ENCODE data around the gene FRAS1.
"Not testable (repeated sequence)": the region's sequence is repeated elsewhere in the genome, so short reads cannot be mapped to it uniquely, and the experiment has no call there.

Gene FRAS1

GRCh38 chr4:78095081-78095480 lies 38.0 kb downstream of the FRAS1 start:
- no peak for DNase-seq
- H3K9me3 ChIP-seq (ENCODE audit: control insufficient read depth, low read length): no peaks in the 10 kb centered on the region
- no peaks in the 10 kb centered on the region for H3K4me1 ChIP-seq (ENCODE audit: control insufficient read depth, insufficient read depth, low read length, poor library complexity, severe bottlenecking)
- H3K27ac ChIP-seq (ENCODE audit: insufficient read depth, low read length, poor library complexity, severe bottlenecking): no peak overlapping the region
- H3K27me3 ChIP-seq (replicated peaks; ENCODE audit: control insufficient read depth, insufficient read depth, low read length, poor library complexity, severe bottlenecking): no peaks in the 10 kb centered on the region
- H3K36me3 ChIP-seq (ENCODE audit: control insufficient read depth, insufficient read depth, low read length): no peaks in the 10 kb centered on the region
- H3K4me3 ChIP-seq (ENCODE audit: insufficient read depth, low read depth, low read length, poor library complexity, severe bottlenecking): no peak overlapping the region

GRCh38 chr4:78099058-78099457 lies 41.9 kb downstream of the FRAS1 start:
- H3K27ac ChIP-seq (ENCODE audit: insufficient read depth, low read length, poor library complexity, severe bottlenecking): no peak overlapping the region
- H3K36me3 ChIP-seq (ENCODE audit: control insufficient read depth, insufficient read depth, low read length): no peaks in the 10 kb centered on the region
- H3K27me3 ChIP-seq (replicated peaks; ENCODE audit: control insufficient read depth, insufficient read depth, low read length, poor library complexity, severe bottlenecking): no peaks in the 10 kb centered on the region
- no peaks in the 10 kb centered on the region for H3K4me1 ChIP-seq (ENCODE audit: control insufficient read depth, insufficient read depth, low read length, poor library complexity, severe bottlenecking)
- H3K9me3 ChIP-seq (ENCODE audit: control insufficient read depth, low read length): no peaks in the 10 kb centered on the region
- no peak for DNase-seq
- no peak overlapping the region for H3K4me3 ChIP-seq (ENCODE audit: insufficient read depth, low read depth, low read length, poor library complexity, severe bottlenecking)

GRCh38 chr4:78100060-78100459 lies 42.9 kb downstream of the FRAS1 start:
- Histone ChIP-seq H3K27me3 (replicated peaks; ENCODE audit: control insufficient read depth, insufficient read depth, low read length, poor library complexity, severe bottlenecking) (no peaks in the 10 kb centered on the region), H3K4me1 (ENCODE audit: control insufficient read depth, insufficient read depth, low read length, poor library complexity, severe bottlenecking) (no peaks in the 10 kb centered on the region), H3K9me3 (ENCODE audit: control insufficient read depth, low read length) (no peaks in the 10 kb centered on the region), H3K36me3 (ENCODE audit: control insufficient read depth, insufficient read depth, low read length) (no peaks in the 10 kb centered on the region), H3K4me3 (ENCODE audit: insufficient read depth, low read depth, low read length, poor library complexity, severe bottlenecking) (no peak overlapping the region), H3K27ac (ENCODE audit: insufficient read depth, low read length, poor library complexity, severe bottlenecking) (no peak overlapping the region)
- no peak for DNase-seq

GRCh38 chr4:78119698-78120097 lies 62.6 kb downstream of the FRAS1 start:
- Histone ChIP-seq H3K27ac (ENCODE audit: insufficient read depth, low read length, poor library complexity, severe bottlenecking) (no peak overlapping the region), H3K4me1 (ENCODE audit: control insufficient read depth, insufficient read depth, low read length, poor library complexity, severe bottlenecking) (no peaks in the 10 kb centered on the region), H3K4me3 (ENCODE audit: insufficient read depth, low read depth, low read length, poor library complexity, severe bottlenecking) (no peak overlapping the region), H3K27me3 (replicated peaks; ENCODE audit: control insufficient read depth, insufficient read depth, low read length, poor library complexity, severe bottlenecking) (no peaks in the 10 kb centered on the region), H3K9me3 (ENCODE audit: control insufficient read depth, low read length) (no peaks in the 10 kb centered on the region), H3K36me3 (ENCODE audit: control insufficient read depth, insufficient read depth, low read length) (no peaks in the 10 kb centered on the region)
- DNase-seq: no peak

GRCh38 chr4:78120144-78120880 lies 63.2 kb downstream of the FRAS1 start:
- Histone ChIP-seq H3K36me3 (ENCODE audit: control insufficient read depth, insufficient read depth, low read length) (no peaks in the 10 kb centered on the region), H3K9me3 (ENCODE audit: control insufficient read depth, low read length) (no peaks in the 10 kb centered on the region), H3K4me1 (ENCODE audit: control insufficient read depth, insufficient read depth, low read length, poor library complexity, severe bottlenecking) (no peaks in the 10 kb centered on the region), H3K27ac (ENCODE audit: insufficient read depth, low read length, poor library complexity, severe bottlenecking) (no peak overlapping the region), H3K27me3 (replicated peaks; ENCODE audit: control insufficient read depth, insufficient read depth, low read length, poor library complexity, severe bottlenecking) (no peaks in the 10 kb centered on the region), H3K4me3 (ENCODE audit: insufficient read depth, low read depth, low read length, poor library complexity, severe bottlenecking) (no peak overlapping the region)
- DNase-seq: no peak

- Histone ChIP-seq H3K27ac (ENCODE audit: insufficient read depth, low read length, poor library complexity, severe bottlenecking) (no peak overlapping the region), H3K36me3 (ENCODE audit: control insufficient read depth, insufficient read depth, low read length) (no peaks in the 10 kb centered on the region), H3K9me3 (ENCODE audit: control insufficient read depth, low read length) (no peaks in the 10 kb centered on the region), H3K4me3 (ENCODE audit: insufficient read depth, low read depth, low read length, poor library complexity, severe bottlenecking) (no peak overlapping the region), H3K4me1 (ENCODE audit: control insufficient read depth, insufficient read depth, low read length, poor library complexity, severe bottlenecking) (no peaks in the 10 kb centered on the region), H3K27me3 (replicated peaks; ENCODE audit: control insufficient read depth, insufficient read depth, low read length, poor library complexity, severe bottlenecking) (no peaks in the 10 kb centered on the region)
- no peak for DNase-seq
These were observed 64.3 kb downstream of the FRAS1 start for GRCh38 chr4:78121338-78121904.

- H3K4me1 ChIP-seq (ENCODE audit: control insufficient read depth, insufficient read depth, low read length, poor library complexity, severe bottlenecking); H3K4me3 ChIP-seq (ENCODE audit: insufficient read depth, low read depth, low read length, poor library complexity, severe bottlenecking); DNase-seq; H3K27me3 ChIP-seq (replicated peaks; ENCODE audit: control insufficient read depth, insufficient read depth, low read length, poor library complexity, severe bottlenecking); H3K27ac ChIP-seq (ENCODE audit: insufficient read depth, low read length, poor library complexity, severe bottlenecking); H3K9me3 ChIP-seq (ENCODE audit: control insufficient read depth, low read length); H3K36me3 ChIP-seq (ENCODE audit: control insufficient read depth, insufficient read depth, low read length): not testable (repeated sequence)
These were observed 68.8 kb downstream of the FRAS1 start for GRCh38 chr4:78125834-78126331.

- DNase-seq: no peak
- Histone ChIP-seq H3K27ac (ENCODE audit: insufficient read depth, low read length, poor library complexity, severe bottlenecking) (no peak overlapping the region), H3K36me3 (ENCODE audit: control insufficient read depth, insufficient read depth, low read length) (no peaks in the 10 kb centered on the region), H3K27me3 (replicated peaks; ENCODE audit: control insufficient read depth, insufficient read depth, low read length, poor library complexity, severe bottlenecking) (no peaks in the 10 kb centered on the region), H3K9me3 (ENCODE audit: control insufficient read depth, low read length) (no peaks in the 10 kb centered on the region), H3K4me3 (ENCODE audit: insufficient read depth, low read depth, low read length, poor library complexity, severe bottlenecking) (no peak overlapping the region), H3K4me1 (ENCODE audit: control insufficient read depth, insufficient read depth, low read length, poor library complexity, severe bottlenecking) (no peaks in the 10 kb centered on the region)
These were observed 72.4 kb downstream of the FRAS1 start for GRCh38 chr4:78129383-78130108.

- no peak for DNase-seq
- Histone ChIP-seq H3K4me1 (ENCODE audit: control insufficient read depth, insufficient read depth, low read length, poor library complexity, severe bottlenecking) (no peaks in the 10 kb centered on the region), H3K27me3 (replicated peaks; ENCODE audit: control insufficient read depth, insufficient read depth, low read length, poor library complexity, severe bottlenecking) (no peaks in the 10 kb centered on the region), H3K4me3 (ENCODE audit: insufficient read depth, low read depth, low read length, poor library complexity, severe bottlenecking) (no peak overlapping the region), H3K27ac (ENCODE audit: insufficient read depth, low read length, poor library complexity, severe bottlenecking) (no peak overlapping the region), H3K9me3 (ENCODE audit: control insufficient read depth, low read length) (no peaks in the 10 kb centered on the region), H3K36me3 (ENCODE audit: control insufficient read depth, insufficient read depth, low read length) (no peaks in the 10 kb centered on the region)
These were observed 74.3 kb downstream of the FRAS1 start for GRCh38 chr4:78131403-78131802.

All from effector memory CD4-positive, alpha-beta T cell (primary cell).